ENCODE results near the gene ATP1A4.

The ATP1A4 gene

DNA sequence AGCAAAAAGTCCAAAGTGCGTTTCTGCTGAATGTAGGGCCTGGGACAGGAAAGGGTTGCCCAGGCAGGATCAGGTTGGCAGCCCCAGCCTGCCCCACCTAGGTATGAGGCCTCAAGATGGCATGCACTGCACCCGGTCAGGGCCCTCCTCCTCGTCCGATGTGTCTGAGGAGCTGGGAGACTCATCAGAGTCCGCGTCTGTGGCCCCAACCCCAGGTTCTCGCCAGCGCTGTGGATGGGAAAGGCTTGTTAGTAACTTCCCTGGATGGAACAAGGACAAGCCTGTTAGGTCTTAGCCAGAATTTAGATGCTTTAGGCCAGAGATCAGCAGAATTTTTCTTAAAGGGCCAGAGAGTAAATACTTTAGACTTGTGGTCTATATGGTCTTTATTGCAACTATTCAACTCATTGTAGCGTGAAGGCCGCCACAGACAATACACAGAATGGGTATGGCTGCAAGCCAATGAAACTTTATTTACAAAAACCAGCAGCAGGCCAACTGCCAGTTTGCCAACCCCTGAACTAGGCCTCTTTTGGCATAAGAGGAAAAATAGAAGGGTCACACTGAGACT, 66.2 kb downstream of the ATP1A4 start:
- Histone ChIP-seq H3K9me2 (replicated peaks; ENCODE audit: control insufficient read depth, low read length) (no peaks in the 10 kb centered on the region), H3K9me3 (ENCODE audit: control insufficient read depth, insufficient read depth, low read length) (no peaks in the 10 kb centered on the region), H4K20me1 (ENCODE audit: control insufficient read depth, insufficient read depth, low read depth, low read length) (no peaks in the 10 kb centered on the region), H3K4me1 (ENCODE audit: control insufficient read depth, low read length) (no peaks in the 10 kb centered on the region), H3K27ac (ENCODE audit: low read depth, low read length) (no peak overlapping the region), H3K79me2 (ENCODE audit: control insufficient read depth, low read length) (no peaks in the 10 kb centered on the region), H3F3A (ENCODE audit: control insufficient read depth, insufficient read depth) (peaks cover 19% of the 10 kb centered on the region), H3K4me3 (ENCODE audit: low read length) (no peak overlapping the region), H3K36me3 (ENCODE audit: control insufficient read depth, low read length) (peaks cover 98% of the 10 kb centered on the region), H3K27me3 (ENCODE audit: control insufficient read depth, low read length) (no peaks in the 10 kb centered on the region), H3K4me2 (ENCODE audit: low read length) (no peak overlapping the region)
- TF ChIP-seq EZH2phosphoT487 (IDR thresholded peaks at IDR 0.05; ENCODE audit: borderline replicate concordance, low read length): no peak
- TF ChIP-seq, protein P1, sequence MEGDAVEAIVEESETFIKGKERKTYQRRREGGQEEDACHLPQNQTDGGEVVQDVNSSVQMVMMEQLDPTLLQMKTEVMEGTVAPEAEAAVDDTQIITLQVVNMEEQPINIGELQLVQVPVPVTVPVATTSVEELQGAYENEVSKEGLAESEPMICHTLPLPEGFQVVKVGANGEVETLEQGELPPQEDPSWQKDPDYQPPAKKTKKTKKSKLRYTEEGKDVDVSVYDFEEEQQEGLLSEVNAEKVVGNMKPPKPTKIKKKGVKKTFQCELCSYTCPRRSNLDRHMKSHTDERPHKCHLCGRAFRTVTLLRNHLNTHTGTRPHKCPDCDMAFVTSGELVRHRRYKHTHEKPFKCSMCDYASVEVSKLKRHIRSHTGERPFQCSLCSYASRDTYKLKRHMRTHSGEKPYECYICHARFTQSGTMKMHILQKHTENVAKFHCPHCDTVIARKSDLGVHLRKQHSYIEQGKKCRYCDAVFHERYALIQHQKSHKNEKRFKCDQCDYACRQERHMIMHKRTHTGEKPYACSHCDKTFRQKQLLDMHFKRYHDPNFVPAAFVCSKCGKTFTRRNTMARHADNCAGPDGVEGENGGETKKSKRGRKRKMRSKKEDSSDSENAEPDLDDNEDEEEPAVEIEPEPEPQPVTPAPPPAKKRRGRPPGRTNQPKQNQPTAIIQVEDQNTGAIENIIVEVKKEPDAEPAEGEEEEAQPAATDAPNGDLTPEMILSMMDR (IDR thresholded peaks at IDR 0.05; ENCODE audit: low read depth, low read length, poor library complexity, severe bottlenecking): no peak

DNA sequence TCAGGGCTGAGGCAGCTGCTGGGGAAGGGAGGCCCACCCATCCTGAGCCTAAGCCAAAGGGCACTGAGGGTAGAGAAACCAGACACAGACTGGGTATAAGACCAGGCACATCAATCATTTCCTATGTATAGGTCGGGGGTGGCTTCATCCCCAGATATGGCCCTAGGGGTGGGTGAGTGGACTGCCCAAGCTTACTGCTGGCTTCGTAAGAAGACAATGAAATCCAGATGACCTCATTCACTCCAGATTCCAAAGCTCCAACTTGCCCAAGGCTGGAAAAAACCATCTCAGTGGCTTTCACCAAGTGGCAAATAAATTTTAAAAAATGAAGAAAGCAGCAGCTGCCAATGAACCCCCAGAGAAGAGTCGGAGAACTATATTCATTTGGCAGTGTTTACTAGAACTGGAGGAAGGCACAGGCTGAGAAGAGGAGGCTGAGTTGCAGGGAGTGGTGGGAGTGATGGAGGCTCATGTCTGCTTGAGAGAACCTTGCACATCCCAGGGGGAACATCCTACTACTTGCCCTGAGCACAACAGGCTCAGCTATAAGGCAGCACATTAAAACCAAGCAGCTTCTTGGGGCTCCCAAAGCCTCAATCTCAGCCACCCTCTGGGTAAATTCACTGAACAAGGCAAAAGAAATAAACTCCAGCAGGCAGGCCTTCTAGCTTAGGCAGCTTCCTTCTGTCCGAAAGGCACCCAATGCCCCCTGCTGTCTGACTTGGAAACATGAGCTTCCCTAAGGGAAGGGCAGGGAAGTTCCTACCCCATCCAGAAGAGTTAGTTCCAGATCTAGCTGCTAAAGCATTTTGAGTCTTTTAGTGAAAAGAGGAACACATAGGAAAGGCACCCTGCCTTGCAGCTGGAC, 67.9 kb downstream of the ATP1A4 start:
- no peaks in the 10 kb centered on the region for H3K79me2 ChIP-seq (ENCODE audit: control insufficient read depth, low read length)
- no peaks in the 10 kb centered on the region for H3K27me3 ChIP-seq (ENCODE audit: control insufficient read depth, low read length)
- peaks cover 98% of the 10 kb centered on the region for H3K36me3 ChIP-seq (ENCODE audit: control insufficient read depth, low read length)
- no peak overlapping the region for H3K4me2 ChIP-seq (ENCODE audit: low read length)
- H3K4me3 ChIP-seq (ENCODE audit: low read length): no peak overlapping the region
- no peaks in the 10 kb centered on the region for H4K20me1 ChIP-seq (ENCODE audit: control insufficient read depth, insufficient read depth, low read depth, low read length)
- H3F3A ChIP-seq (ENCODE audit: control insufficient read depth, insufficient read depth): peaks cover 18% of the 10 kb centered on the region
- no peaks in the 10 kb centered on the region for H3K9me2 ChIP-seq (replicated peaks; ENCODE audit: control insufficient read depth, low read length)
- H3K27ac ChIP-seq (ENCODE audit: low read depth, low read length): no peak overlapping the region
- no peak for TF ChIP-seq EZH2phosphoT487 (IDR thresholded peaks at IDR 0.05; ENCODE audit: borderline replicate concordance, low read length)
- TF ChIP-seq, protein P1 (IDR thresholded peaks at IDR 0.05; ENCODE audit: low read depth, low read length, poor library complexity, severe bottlenecking): peak; percentile 31
- H3K4me1 ChIP-seq (ENCODE audit: control insufficient read depth, low read length): no peaks in the 10 kb centered on the region
- H3K9me3 ChIP-seq (ENCODE audit: control insufficient read depth, insufficient read depth, low read length): no peaks in the 10 kb centered on the region

DNA sequence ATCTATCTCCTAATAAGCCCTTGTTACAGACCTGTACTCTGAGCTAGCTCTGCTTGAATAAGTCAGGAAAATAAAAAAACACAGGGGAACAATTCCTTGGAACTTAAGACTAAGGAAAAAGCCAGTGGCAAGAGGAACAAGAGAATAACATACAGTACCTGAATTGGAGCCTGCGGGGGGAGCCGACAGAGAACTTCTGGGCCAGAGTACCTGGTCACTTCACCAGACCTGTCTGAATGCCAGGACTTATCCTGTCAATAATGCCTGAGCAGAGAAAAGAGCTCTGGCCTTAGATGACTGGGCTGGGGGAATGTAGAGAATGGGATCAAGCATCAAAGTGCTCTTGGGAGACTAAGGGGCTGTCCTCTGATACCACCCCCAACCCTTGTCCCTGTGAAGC, 68.9 kb downstream of the ATP1A4 start:
- H3K36me3 ChIP-seq (ENCODE audit: control insufficient read depth, low read length): peaks cover 98% of the 10 kb centered on the region
- H3K4me1 ChIP-seq (ENCODE audit: control insufficient read depth, low read length): no peaks in the 10 kb centered on the region
- no peaks in the 10 kb centered on the region for H3K9me3 ChIP-seq (ENCODE audit: control insufficient read depth, insufficient read depth, low read length)
- H3K4me3 ChIP-seq (ENCODE audit: low read length): no peak overlapping the region
- H3K4me2 ChIP-seq (ENCODE audit: low read length): no peak overlapping the region
- no peaks in the 10 kb centered on the region for H4K20me1 ChIP-seq (ENCODE audit: control insufficient read depth, insufficient read depth, low read depth, low read length)
- no peaks in the 10 kb centered on the region for H3K79me2 ChIP-seq (ENCODE audit: control insufficient read depth, low read length)
- H3K27me3 ChIP-seq (ENCODE audit: control insufficient read depth, low read length): no peaks in the 10 kb centered on the region
- H3F3A ChIP-seq (ENCODE audit: control insufficient read depth, insufficient read depth): peaks cover 9% of the 10 kb centered on the region; the same call in 1 of the 2 replicates
- TF ChIP-seq EZH2phosphoT487 (IDR thresholded peaks at IDR 0.05; ENCODE audit: borderline replicate concordance, low read length): no peak
- TF ChIP-seq, protein P1 (IDR thresholded peaks at IDR 0.05; ENCODE audit: low read depth, low read length, poor library complexity, severe bottlenecking): no peak
- no peak overlapping the region for H3K27ac ChIP-seq (ENCODE audit: low read depth, low read length)
- no peaks in the 10 kb centered on the region for H3K9me2 ChIP-seq (replicated peaks; ENCODE audit: control insufficient read depth, low read length)

Measured in DOHH2 (cell line).